ENCODE data around the gene CMTM3. TPM values are rescaled to one million over a fixed set of nuclear protein-coding genes. Genes with fewer than 3 reads are reported as not detected.

The CMTM3 gene
- total RNA-seq, 1 donor from 2014 or later = 18.3 TPM

DNA sequence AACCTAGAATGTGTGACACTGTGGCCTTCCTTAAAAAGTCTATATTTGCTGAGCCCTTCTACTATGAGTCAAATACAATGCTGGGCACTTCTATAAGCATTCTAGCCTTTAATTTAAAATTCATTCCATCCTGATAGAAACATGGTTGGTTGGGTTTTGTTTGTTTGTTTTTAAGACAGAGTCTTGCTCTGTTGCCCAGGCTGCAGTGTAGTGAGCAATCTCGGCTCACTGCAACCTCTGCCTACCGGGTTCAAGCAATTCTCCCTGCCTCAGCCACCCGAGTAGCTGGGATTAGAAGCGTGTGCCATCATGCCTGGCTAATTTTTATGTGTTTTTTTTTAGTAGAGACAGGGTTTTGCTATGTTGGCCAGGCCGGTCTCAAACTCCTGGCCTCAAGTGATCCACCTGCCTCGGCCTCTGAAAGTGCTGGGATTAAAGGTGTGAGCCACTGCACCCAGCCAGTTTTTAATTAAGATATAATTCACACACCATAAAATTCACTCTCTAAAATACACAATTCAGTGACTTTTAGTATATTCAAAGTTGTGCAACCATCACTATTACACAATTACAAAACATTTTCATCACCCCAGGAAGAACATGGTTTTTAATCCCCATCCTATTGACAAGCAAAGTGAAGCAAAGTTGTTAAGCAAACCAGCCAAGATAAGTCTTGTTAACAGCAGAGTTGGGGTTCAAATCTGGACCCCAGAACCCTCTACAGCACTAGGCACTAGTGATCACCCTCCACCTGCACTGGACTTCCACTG lies 49.3 kb downstream of the CMTM3 start:
- Histone ChIP-seq H3K4me2 (no peak overlapping the region), H3K4me3 (no peak overlapping the region)

DNA sequence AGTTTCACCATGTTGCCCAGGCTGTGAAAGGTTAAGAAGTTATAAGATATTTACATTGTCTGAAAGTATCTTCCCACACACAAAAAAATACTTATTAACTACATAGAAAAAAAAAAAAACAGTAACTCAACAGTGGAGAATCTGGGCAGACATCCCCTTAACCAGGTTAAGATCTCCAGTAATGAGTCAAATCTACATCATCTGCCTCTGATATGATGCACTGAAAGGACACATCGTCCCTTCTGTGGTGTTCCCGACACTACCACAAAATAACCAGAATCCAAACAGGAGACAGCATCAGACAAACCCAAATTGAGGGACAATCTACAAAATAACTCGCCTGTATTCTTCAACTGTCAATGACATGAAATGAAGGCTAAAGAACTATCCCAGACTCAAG lies 52.0 kb downstream of the CMTM3 start:
- H3K9me3 Mint-ChIP-seq = no peaks in the 10 kb centered on the region
- Histone ChIP-seq H3K27me3 (no peaks in the 10 kb centered on the region), H3K9ac (no peak overlapping the region), H3F3A (ENCODE audit: low read depth) (peaks cover 9% of the 10 kb centered on the region), H4K20me1 (ENCODE audit: low read depth) (peaks cover 2% of the 10 kb centered on the region), H3K36me3 (no peaks in the 10 kb centered on the region), H3K4me2 (no peak overlapping the region), H3K4me3 (no peak overlapping the region), H2AFZ (replicated peaks) (no peak overlapping the region), H3K27ac (no peak overlapping the region), H3K4me1 (peaks cover 15% of the 10 kb centered on the region), H3K9me3 (ENCODE audit: low read depth) (no peaks in the 10 kb centered on the region), H3K79me2 (ENCODE audit: low read depth) (no peaks in the 10 kb centered on the region)
- peaks cover 15% of the 10 kb centered on the region for H3K4me1 Mint-ChIP-seq
- TF ChIP-seq EZH2 (IDR thresholded peaks at IDR 0.05) = no peak
- TF ChIP-seq EZH2phosphoT487 (IDR thresholded peaks at IDR 0.05) = no peak
- TF ChIP-seq, protein P1, sequence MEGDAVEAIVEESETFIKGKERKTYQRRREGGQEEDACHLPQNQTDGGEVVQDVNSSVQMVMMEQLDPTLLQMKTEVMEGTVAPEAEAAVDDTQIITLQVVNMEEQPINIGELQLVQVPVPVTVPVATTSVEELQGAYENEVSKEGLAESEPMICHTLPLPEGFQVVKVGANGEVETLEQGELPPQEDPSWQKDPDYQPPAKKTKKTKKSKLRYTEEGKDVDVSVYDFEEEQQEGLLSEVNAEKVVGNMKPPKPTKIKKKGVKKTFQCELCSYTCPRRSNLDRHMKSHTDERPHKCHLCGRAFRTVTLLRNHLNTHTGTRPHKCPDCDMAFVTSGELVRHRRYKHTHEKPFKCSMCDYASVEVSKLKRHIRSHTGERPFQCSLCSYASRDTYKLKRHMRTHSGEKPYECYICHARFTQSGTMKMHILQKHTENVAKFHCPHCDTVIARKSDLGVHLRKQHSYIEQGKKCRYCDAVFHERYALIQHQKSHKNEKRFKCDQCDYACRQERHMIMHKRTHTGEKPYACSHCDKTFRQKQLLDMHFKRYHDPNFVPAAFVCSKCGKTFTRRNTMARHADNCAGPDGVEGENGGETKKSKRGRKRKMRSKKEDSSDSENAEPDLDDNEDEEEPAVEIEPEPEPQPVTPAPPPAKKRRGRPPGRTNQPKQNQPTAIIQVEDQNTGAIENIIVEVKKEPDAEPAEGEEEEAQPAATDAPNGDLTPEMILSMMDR (IDR thresholded peaks at IDR 0.05) = no peak
- DNase-seq (ENCODE audit: low spot score) = no peak
- no peaks in the 10 kb centered on the region for H3K36me3 Mint-ChIP-seq
- no peaks in the 10 kb centered on the region for H3K27me3 Mint-ChIP-seq (ENCODE audit: insufficient read depth, low read depth)
- H3K27ac Mint-ChIP-seq = no peak overlapping the region
- H3K4me3 Mint-ChIP-seq = no peak overlapping the region

More for the DNA sequence above, 49.3 kb downstream of the CMTM3 start:
- no peak overlapping the region for H3K27ac ChIP-seq
- no peaks in the 10 kb centered on the region for H3K36me3 ChIP-seq
- no peaks in the 10 kb centered on the region for H3K9me3 Mint-ChIP-seq
- H3K79me2 ChIP-seq (ENCODE audit: low read depth) = no peaks in the 10 kb centered on the region
- no peaks in the 10 kb centered on the region for H3K27me3 ChIP-seq
- H3K27ac Mint-ChIP-seq = no peak overlapping the region
- H3K9ac ChIP-seq = no peak overlapping the region
- H3K36me3 Mint-ChIP-seq = no peaks in the 10 kb centered on the region
- no peaks in the 10 kb centered on the region for H3K27me3 Mint-ChIP-seq (ENCODE audit: insufficient read depth, low read depth)
- peaks cover 4% of the 10 kb centered on the region for H3F3A ChIP-seq (ENCODE audit: low read depth)
- no peaks in the 10 kb centered on the region for H3K9me3 ChIP-seq (ENCODE audit: low read depth)
- TF ChIP-seq, protein P1 (IDR thresholded peaks at IDR 0.05) = no peak
- TF ChIP-seq EZH2phosphoT487 (IDR thresholded peaks at IDR 0.05) (no peak), EZH2 (IDR thresholded peaks at IDR 0.05) (no peak)
- H3K4me1 Mint-ChIP-seq = peaks cover 11% of the 10 kb centered on the region
- H3K4me3 Mint-ChIP-seq = no peak overlapping the region
- H2AFZ ChIP-seq (replicated peaks) = no peak overlapping the region
- no peak for DNase-seq (ENCODE audit: low spot score)
- H3K4me1 ChIP-seq = peaks cover 15% of the 10 kb centered on the region
- no peaks in the 10 kb centered on the region for H4K20me1 ChIP-seq (ENCODE audit: low read depth)

DNA sequence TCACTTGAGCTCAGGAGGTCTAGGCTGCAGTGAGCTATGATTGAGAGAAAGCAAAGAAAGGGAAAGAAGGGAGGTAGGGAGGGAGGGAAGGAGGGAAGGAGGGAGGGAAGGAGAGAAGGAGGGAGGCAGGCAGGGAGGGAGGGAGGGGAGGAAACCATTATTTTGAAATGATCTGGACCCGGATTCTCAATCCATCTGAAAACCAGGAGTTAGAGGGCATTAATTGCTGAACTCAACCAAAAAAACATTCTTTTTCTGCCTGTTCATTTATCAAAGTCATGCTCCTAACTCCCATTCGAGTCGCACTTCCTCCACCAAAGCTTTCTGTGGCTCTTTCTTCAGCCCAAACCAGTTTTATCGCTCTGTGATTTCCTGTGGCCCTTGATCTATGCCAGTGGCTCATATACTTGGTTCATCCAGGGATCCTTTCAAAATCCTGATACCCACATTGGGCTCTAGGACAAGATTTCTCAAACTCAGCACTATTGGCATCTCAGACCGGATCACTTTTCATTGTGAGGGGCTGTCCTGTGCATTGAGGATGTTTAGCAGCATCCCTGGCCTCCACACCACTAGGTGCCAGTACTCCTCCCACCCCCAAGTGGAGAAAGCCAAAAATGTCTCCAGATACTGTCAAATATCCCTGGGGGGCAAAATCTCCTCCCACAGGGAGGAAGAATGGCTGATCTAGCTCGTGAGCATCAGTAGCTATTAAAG lies 53.8 kb downstream of the CMTM3 start:
- Histone ChIP-seq H3K4me2 (no peak overlapping the region), H4K20me1 (ENCODE audit: low read depth) (peaks cover 6% of the 10 kb centered on the region), H3K79me2 (ENCODE audit: low read depth) (no peaks in the 10 kb centered on the region), H3K9me3 (ENCODE audit: low read depth) (no peaks in the 10 kb centered on the region), H3K9ac (no peak overlapping the region), H3K27ac (no peak overlapping the region), H2AFZ (replicated peaks) (no peak overlapping the region), H3K36me3 (no peaks in the 10 kb centered on the region), H3K4me3 (no peak overlapping the region), H3K4me1 (peaks cover 5% of the 10 kb centered on the region), H3F3A (ENCODE audit: low read depth) (peaks cover 5% of the 10 kb centered on the region), H3K27me3 (no peaks in the 10 kb centered on the region)
- TF ChIP-seq EZH2 (IDR thresholded peaks at IDR 0.05) = no peak
- TF ChIP-seq, protein P1 (IDR thresholded peaks at IDR 0.05) = no peak
- no peak for TF ChIP-seq EZH2phosphoT487 (IDR thresholded peaks at IDR 0.05)
- no peak for DNase-seq (ENCODE audit: low spot score)
- Mint-ChIP-seq H3K4me3 (no peak overlapping the region), H3K9me3 (no peaks in the 10 kb centered on the region), H3K4me1 (peaks cover 25% of the 10 kb centered on the region), H3K27me3 (ENCODE audit: insufficient read depth, low read depth) (no peaks in the 10 kb centered on the region), H3K36me3 (no peaks in the 10 kb centered on the region), H3K27ac (peak overlapping the region; percentile 62)
